Measurements from ENCODE around the gene CEP112. TPM values are rescaled to one million over a fixed set of nuclear protein-coding genes. Genes with fewer than 3 reads are reported as not detected.

The CEP112 gene
- total RNA-seq, 1 donor from 2014 or later: 13.9 TPM

DNA sequence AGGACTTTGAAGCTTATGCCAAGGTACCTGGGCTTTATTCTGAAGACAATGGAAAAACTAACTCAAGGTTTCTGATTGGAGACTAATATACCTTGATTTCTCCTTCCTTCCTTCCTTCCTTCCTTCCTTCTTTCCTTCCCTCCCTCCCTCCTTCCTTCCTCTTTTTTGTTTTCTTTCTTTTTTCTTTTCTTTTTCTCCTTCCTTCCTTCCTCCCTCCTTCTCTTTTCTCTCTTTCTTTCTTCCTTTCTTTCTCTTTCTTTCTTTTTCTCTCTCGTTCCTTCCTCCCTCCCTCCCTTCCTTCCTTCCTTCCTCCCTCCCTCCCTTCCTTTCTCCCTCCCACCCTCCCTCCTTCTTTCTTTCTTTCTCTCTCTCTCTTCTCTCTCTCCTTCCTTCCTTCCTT lies 531.9 kb downstream of the CEP112 start:
- Histone ChIP-seq H3K4me2 (ENCODE audit: low read length) (no peak overlapping the region), H2AFZ (ENCODE audit: low read depth, low read length) (no peak overlapping the region), H3K27ac (ENCODE audit: low read depth, low read length) (no peak overlapping the region), H4K20me1 (ENCODE audit: insufficient read depth, low read length) (no peaks in the 10 kb centered on the region), H3K27me3 (ENCODE audit: insufficient read depth, low read length) (no peaks in the 10 kb centered on the region), H3K4me3 (ENCODE audit: insufficient read depth, low read depth, low read length) (no peak overlapping the region), H3K9ac (ENCODE audit: low read length) (no peak overlapping the region), H3K36me3 (ENCODE audit: insufficient read depth, low read length) (no peaks in the 10 kb centered on the region), H3K4me1 (ENCODE audit: insufficient read depth, low read length) (no peaks in the 10 kb centered on the region), H3K79me2 (ENCODE audit: insufficient read depth, low read length) (no peaks in the 10 kb centered on the region), H3K9me3 (ENCODE audit: insufficient read depth, low read depth, low read length) (no peaks in the 10 kb centered on the region)
- TF ChIP-seq EZH2 (IDR thresholded peaks at IDR 0.05; ENCODE audit: insufficient read depth, low read length): no peak
- TF ChIP-seq, protein P1, sequence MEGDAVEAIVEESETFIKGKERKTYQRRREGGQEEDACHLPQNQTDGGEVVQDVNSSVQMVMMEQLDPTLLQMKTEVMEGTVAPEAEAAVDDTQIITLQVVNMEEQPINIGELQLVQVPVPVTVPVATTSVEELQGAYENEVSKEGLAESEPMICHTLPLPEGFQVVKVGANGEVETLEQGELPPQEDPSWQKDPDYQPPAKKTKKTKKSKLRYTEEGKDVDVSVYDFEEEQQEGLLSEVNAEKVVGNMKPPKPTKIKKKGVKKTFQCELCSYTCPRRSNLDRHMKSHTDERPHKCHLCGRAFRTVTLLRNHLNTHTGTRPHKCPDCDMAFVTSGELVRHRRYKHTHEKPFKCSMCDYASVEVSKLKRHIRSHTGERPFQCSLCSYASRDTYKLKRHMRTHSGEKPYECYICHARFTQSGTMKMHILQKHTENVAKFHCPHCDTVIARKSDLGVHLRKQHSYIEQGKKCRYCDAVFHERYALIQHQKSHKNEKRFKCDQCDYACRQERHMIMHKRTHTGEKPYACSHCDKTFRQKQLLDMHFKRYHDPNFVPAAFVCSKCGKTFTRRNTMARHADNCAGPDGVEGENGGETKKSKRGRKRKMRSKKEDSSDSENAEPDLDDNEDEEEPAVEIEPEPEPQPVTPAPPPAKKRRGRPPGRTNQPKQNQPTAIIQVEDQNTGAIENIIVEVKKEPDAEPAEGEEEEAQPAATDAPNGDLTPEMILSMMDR (IDR thresholded peaks at IDR 0.05; ENCODE audit: insufficient read depth, low read depth, low read length): no peak
- peaks cover 2% of the 10 kb centered on the region for H3K36me3 Mint-ChIP-seq (ENCODE audit: low read depth, unreplicated experiment)
- H3K27ac Mint-ChIP-seq (ENCODE audit: unreplicated experiment): no peak overlapping the region
- DNase-seq (ENCODE audit: low read depth) (no peak), FAIRE-seq (no peak)
- peaks cover 3% of the 10 kb centered on the region for H3K9me3 Mint-ChIP-seq (ENCODE audit: unreplicated experiment)
- no peaks in the 10 kb centered on the region for H3K27me3 Mint-ChIP-seq (ENCODE audit: low read depth, unreplicated experiment)
- H3K4me3 Mint-ChIP-seq (ENCODE audit: unreplicated experiment): no peak overlapping the region
- peaks cover 11% of the 10 kb centered on the region for H3K4me1 Mint-ChIP-seq (ENCODE audit: low read depth, unreplicated experiment)

DNA sequence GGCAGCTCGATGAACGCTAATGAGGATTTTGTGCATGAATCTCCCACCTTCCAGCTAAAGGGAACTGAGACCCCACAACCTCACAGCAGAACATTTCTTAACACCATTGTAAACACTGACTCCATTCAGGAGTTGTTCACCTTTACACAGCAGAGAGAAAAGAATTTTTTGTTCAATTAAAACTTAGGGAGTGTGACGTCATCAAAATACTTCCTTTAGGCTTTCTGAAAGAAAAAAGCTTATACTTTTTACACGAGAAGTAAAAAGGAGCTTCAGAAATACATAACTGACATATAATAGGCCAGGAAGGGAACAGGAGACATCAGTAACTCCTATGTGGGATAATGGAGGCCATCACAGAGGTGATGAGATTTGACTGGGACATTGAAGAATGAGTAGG lies 532.4 kb downstream of the CEP112 start:
- peaks cover 3% of the 10 kb centered on the region for H3K9me3 Mint-ChIP-seq (ENCODE audit: unreplicated experiment)
- H3K4me3 Mint-ChIP-seq (ENCODE audit: unreplicated experiment): no peak overlapping the region
- Histone ChIP-seq H3K4me1 (ENCODE audit: insufficient read depth, low read length) (no peaks in the 10 kb centered on the region), H3K4me3 (ENCODE audit: insufficient read depth, low read depth, low read length) (no peak overlapping the region), H3K9me3 (ENCODE audit: insufficient read depth, low read depth, low read length) (no peaks in the 10 kb centered on the region), H4K20me1 (ENCODE audit: insufficient read depth, low read length) (no peaks in the 10 kb centered on the region), H2AFZ (ENCODE audit: low read depth, low read length) (no peak overlapping the region), H3K36me3 (ENCODE audit: insufficient read depth, low read length) (no peaks in the 10 kb centered on the region), H3K79me2 (ENCODE audit: insufficient read depth, low read length) (no peaks in the 10 kb centered on the region), H3K9ac (ENCODE audit: low read length) (no peak overlapping the region), H3K4me2 (ENCODE audit: low read length) (no peak overlapping the region), H3K27ac (ENCODE audit: low read depth, low read length) (no peak overlapping the region), H3K27me3 (ENCODE audit: insufficient read depth, low read length) (no peaks in the 10 kb centered on the region)
- TF ChIP-seq, protein P1 (IDR thresholded peaks at IDR 0.05; ENCODE audit: insufficient read depth, low read depth, low read length): no peak
- no peak for TF ChIP-seq EZH2 (IDR thresholded peaks at IDR 0.05; ENCODE audit: insufficient read depth, low read length)
- H3K4me1 Mint-ChIP-seq (ENCODE audit: low read depth, unreplicated experiment): peaks cover 11% of the 10 kb centered on the region
- FAIRE-seq (no peak), DNase-seq (ENCODE audit: low read depth) (no peak)
- H3K27ac Mint-ChIP-seq (ENCODE audit: unreplicated experiment): no peak overlapping the region
- H3K27me3 Mint-ChIP-seq (ENCODE audit: low read depth, unreplicated experiment): no peaks in the 10 kb centered on the region
- H3K36me3 Mint-ChIP-seq (ENCODE audit: low read depth, unreplicated experiment): peaks cover 2% of the 10 kb centered on the region

DNA sequence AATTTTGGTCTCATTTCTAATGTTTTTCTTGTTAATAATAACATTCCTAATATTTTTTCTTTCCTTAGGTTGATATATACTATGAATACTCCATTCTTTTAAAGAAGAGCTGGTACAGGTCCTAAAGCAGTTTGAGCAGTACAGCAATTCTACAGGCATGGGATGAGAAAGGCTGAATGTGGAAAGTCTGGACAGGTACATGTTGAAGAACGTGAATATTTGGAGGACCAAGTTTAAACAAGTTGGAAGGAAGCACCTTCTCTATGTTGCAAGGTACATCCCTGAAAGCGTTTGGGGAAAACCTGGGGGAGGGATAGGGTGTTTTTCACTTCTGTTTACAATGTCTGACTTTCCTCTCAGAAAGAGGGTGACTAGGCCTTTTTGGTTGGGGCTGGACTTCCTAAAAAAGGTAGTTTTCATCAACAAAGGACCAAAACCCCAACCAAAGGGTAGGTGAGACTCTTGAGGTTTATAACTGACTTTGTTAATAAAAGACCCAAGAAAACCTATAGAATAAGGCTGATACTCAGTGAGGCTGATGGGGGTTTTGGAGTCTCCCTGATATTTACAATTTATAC lies 534.6 kb downstream of the CEP112 start:
- no peaks in the 10 kb centered on the region for H3K27me3 Mint-ChIP-seq (ENCODE audit: low read depth, unreplicated experiment)
- no peak for FAIRE-seq

More for the DNA sequence above, 534.6 kb downstream of the CEP112 start:
- no peak overlapping the region for H3K4me3 ChIP-seq (ENCODE audit: insufficient read depth, low read depth, low read length)
- no peaks in the 10 kb centered on the region for H3K4me1 ChIP-seq (ENCODE audit: insufficient read depth, low read length)
- H3K4me1 Mint-ChIP-seq (ENCODE audit: low read depth, unreplicated experiment): peaks cover 11% of the 10 kb centered on the region
- TF ChIP-seq, protein P1 (IDR thresholded peaks at IDR 0.05; ENCODE audit: insufficient read depth, low read depth, low read length): no peak
- TF ChIP-seq EZH2 (IDR thresholded peaks at IDR 0.05; ENCODE audit: insufficient read depth, low read length): no peak
- no peak overlapping the region for H2AFZ ChIP-seq (ENCODE audit: low read depth, low read length)
- no peaks in the 10 kb centered on the region for H3K36me3 ChIP-seq (ENCODE audit: insufficient read depth, low read length)
- no peaks in the 10 kb centered on the region for H3K27me3 ChIP-seq (ENCODE audit: insufficient read depth, low read length)
- no peaks in the 10 kb centered on the region for H4K20me1 ChIP-seq (ENCODE audit: insufficient read depth, low read length)
- no peak overlapping the region for H3K4me2 ChIP-seq (ENCODE audit: low read length)
- peaks cover 3% of the 10 kb centered on the region for H3K9me3 Mint-ChIP-seq (ENCODE audit: unreplicated experiment)
- H3K4me3 Mint-ChIP-seq (ENCODE audit: unreplicated experiment): no peak overlapping the region
- no peak overlapping the region for H3K27ac Mint-ChIP-seq (ENCODE audit: unreplicated experiment)
- no peaks in the 10 kb centered on the region for H3K79me2 ChIP-seq (ENCODE audit: insufficient read depth, low read length)
- H3K36me3 Mint-ChIP-seq (ENCODE audit: low read depth, unreplicated experiment): peaks cover 2% of the 10 kb centered on the region
- no peaks in the 10 kb centered on the region for H3K9me3 ChIP-seq (ENCODE audit: insufficient read depth, low read depth, low read length)
- DNase-seq (ENCODE audit: low read depth): no peak
- no peak overlapping the region for H3K27ac ChIP-seq (ENCODE audit: low read depth, low read length)
- no peak overlapping the region for H3K9ac ChIP-seq (ENCODE audit: low read length)

Data from astrocyte (in vitro differentiated cells and primary cell).